ENCODE measurements around the gene KATNAL1. TPM values are rescaled to one million over a fixed set of nuclear protein-coding genes. Genes with fewer than 3 reads are reported as not detected.

KATNAL1 gene
- total RNA-seq, 1 donor from 2014 or later = 42.0 TPM

Other genes with a start within 250 kb of the KATNAL1 start
- gene UBE2L5, start 114.9 kb upstream of the KATNAL1 start, total RNA-seq = not detected in 2 replicates
- 177 and 200 TPM in 2 replicates for gene HMGB1, start 158.4 kb upstream of the KATNAL1 start, total RNA-seq